Thymus (tissue), 11 donors: Measurements from ENCODE around the gene ITGAE. TPM values are rescaled to one million over a fixed set of nuclear protein-coding genes. Genes with fewer than 3 reads are reported as not detected.
A peak's percentile ranks its signal among the peaks of the same experiment; 100 is the strongest.
"Not testable (repeated sequence)": the region's sequence is repeated elsewhere in the genome, so short reads cannot be mapped to it uniquely, and the experiment has no call there.

ENCODE experiments used
- DNase-seq, 9 donors: peaks; one replicate each; pipeline ENCODE4 v3.0.0-alpha.2; 2013; ENCODE audit warnings: low spot score in 9 of 9, low read depth in 6 of 9, missing footprints in 1 of 9
- H3K27ac ChIP-seq, 2 donors: one replicate each; pipeline ENCODE4 v1.5.1; 2013; ENCODE audit warnings: control low read depth in 1 of 2, low read depth in 1 of 2, low read length in 1 of 2, mild to moderate bottlenecking in 1 of 2, moderate library complexity in 1 of 2
- H3K27me3 ChIP-seq, 2 donors: one replicate each; pipeline ENCODE4 v1.5.1; 2013; ENCODE audit warnings: low read length in 1 of 2; ENCODE audit not compliant: control insufficient read depth in 2 of 2, insufficient read depth in 1 of 2
- H3K36me3 ChIP-seq, 2 donors: one replicate each; pipeline ENCODE4 v1.5.1; 2013; ENCODE audit warnings: low read length in 1 of 2, mild to moderate bottlenecking in 1 of 2, moderate library complexity in 1 of 2; ENCODE audit not compliant: control insufficient read depth in 2 of 2, insufficient read depth in 2 of 2
- H3K4me1 ChIP-seq, 2 donors: one replicate each; pipeline ENCODE4 v1.5.1; 2013; ENCODE audit warnings: low read length in 2 of 2; ENCODE audit not compliant: control insufficient read depth in 2 of 2, insufficient read depth in 2 of 2
- H3K4me3 ChIP-seq, 2 donors: one replicate each; pipeline ENCODE4 v1.5.1; 2013; ENCODE audit warnings: low read length in 2 of 2, control low read depth in 1 of 2, mild to moderate bottlenecking in 1 of 2
- H3K9me3 ChIP-seq, 2 donors: one replicate each; pipeline ENCODE4 v1.5.1; 2013; ENCODE audit warnings: low read length in 1 of 2, mild to moderate bottlenecking in 1 of 2; ENCODE audit not compliant: control insufficient read depth in 2 of 2, insufficient read depth in 1 of 2
- WGBS: extraction: QIAGEN DNeasy Blood & Tissue Kit; methylation state at CpG from one replicate; pipeline ENCODE4 v1.1.7; 2013; 5-methylcytosine and 5-hydroxymethylcytosine counted together
- polyA plus RNA-seq: library from polyadenylated mRNA; stranded (reverse); fragments of 200-250 nt; gene quantifications from one replicate; pipeline ENCODE4 v1.2.3, GENCODE V29; 2013
- total RNA-seq: library from RNA; stranded (reverse); fragments of 120-200 nt; gene quantifications from one replicate; pipeline ENCODE4 v1.2.4, GENCODE V29; 2013
- donor health status: healthy.

The ITGAE gene
- total and polyA plus RNA-seq, 2 donors, result 129 to 170 TPM

DNA sequence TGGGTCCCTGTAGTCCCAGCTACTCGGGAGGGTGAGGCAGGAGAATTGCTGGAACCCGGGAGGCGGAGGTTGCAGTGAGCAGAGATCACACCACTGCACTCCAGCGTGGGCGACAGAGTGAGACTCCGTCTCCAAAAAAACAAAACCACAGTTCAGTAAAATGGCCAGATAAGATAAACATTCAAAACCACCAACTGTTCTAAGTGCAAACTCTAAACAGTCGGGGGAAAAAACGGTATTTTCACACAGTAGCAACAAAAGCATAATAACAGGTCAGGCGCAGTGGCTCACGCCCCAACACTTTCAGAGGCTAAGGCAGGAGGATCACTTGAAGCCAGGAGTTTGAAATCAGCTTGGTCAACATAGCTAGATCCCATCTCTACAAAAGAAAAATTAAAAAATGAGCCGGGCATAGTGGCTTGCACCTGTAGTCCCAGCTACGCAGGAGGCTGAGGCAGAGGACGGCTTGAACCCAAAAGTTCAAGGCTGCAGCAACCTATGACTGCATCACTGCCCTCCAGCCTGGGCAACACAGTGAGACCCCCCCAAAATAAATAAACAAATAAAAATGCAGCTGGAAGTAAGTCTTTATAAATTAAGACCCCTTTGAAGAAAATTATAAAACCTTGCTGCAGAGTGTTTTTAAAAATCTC is 88.1 kb downstream of the ITGAE start:
- H3K36me3 ChIP-seq, result peaks cover 35 to 51% of the 10 kb centered on the region in 2 donors
- DNase-seq, result peak in 1 of 9 donors; percentile 68
- peak overlapping the region; percentile 85 to 93 for H3K27ac ChIP-seq
- H3K27me3 ChIP-seq, result no peaks in the 10 kb centered on the region
- no peaks in the 10 kb centered on the region for H3K9me3 ChIP-seq
- H3K4me3 ChIP-seq, result no peak overlapping the region
- WGBS, result 31% methylated on average over 13 of the region's 13 CpGs
- peaks cover 16 to 53% of the 10 kb centered on the region in 2 donors for H3K4me1 ChIP-seq

- Histone ChIP-seq H3K4me1 (peaks cover 16 to 50% of the 10 kb centered on the region in 2 donors), H3K9me3 (no peaks in the 10 kb centered on the region), H3K36me3 (peaks cover 16 to 36% of the 10 kb centered on the region in 2 donors), H3K4me3 (no peak overlapping the region), H3K27me3 (no peaks in the 10 kb centered on the region), H3K27ac (peak overlapping the region; percentile 76 to 85)
- 18% methylated on average over 5 of the region's 5 CpGs for WGBS
- peak in 7 of 9 donors; percentile 65 to 92 (median 78) for DNase-seq
Observed at GRCh38 chr17:3710951-3711383, 90.0 kb downstream of the ITGAE start.

DNA sequence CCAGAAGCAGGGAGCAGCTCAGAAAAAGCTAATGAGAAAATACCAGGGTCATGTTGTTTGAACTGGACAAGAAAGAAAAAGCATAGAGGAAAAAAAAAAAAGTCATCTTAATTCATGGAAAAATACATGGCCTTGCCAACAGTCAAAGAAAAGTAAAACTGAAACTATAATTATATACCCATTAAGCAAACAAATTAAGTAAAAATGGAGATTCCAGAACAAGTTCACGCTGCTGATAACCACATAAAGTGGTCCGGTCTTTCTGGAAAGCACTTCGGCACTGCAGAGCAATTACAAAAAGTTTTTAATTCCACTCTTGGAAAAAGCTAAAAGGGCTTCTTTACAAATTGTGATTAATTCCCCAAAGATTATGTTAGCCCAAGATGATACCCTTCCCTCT is 92.6 kb downstream of the ITGAE start:
- Histone ChIP-seq H3K27ac (no peak overlapping the region), H3K9me3 (no peaks in the 10 kb centered on the region), H3K36me3 (peaks cover 4 to 36% of the 10 kb centered on the region in 2 donors), H3K4me1 (peaks cover 16 to 41% of the 10 kb centered on the region in 2 donors), H3K4me3 (no peak overlapping the region), H3K27me3 (no peaks in the 10 kb centered on the region)
- WGBS, result 90% methylated on average over 3 of the region's 3 CpGs
- no peak for DNase-seq

GRCh38 chr17:3705718-3705984 is 95.3 kb downstream of the ITGAE start:
- WGBS, result 94% methylated on average over 1 of the region's 1 CpG
- DNase-seq, H3K4me3 ChIP-seq, H3K27ac ChIP-seq, H3K9me3 ChIP-seq, H3K27me3 ChIP-seq: not testable (repeated sequence)
- Histone ChIP-seq H3K36me3 (peaks cover 7 to 43% of the 10 kb centered on the region in 2 donors), H3K4me1 (peaks cover 2 to 16% of the 10 kb centered on the region in 2 donors)

DNA sequence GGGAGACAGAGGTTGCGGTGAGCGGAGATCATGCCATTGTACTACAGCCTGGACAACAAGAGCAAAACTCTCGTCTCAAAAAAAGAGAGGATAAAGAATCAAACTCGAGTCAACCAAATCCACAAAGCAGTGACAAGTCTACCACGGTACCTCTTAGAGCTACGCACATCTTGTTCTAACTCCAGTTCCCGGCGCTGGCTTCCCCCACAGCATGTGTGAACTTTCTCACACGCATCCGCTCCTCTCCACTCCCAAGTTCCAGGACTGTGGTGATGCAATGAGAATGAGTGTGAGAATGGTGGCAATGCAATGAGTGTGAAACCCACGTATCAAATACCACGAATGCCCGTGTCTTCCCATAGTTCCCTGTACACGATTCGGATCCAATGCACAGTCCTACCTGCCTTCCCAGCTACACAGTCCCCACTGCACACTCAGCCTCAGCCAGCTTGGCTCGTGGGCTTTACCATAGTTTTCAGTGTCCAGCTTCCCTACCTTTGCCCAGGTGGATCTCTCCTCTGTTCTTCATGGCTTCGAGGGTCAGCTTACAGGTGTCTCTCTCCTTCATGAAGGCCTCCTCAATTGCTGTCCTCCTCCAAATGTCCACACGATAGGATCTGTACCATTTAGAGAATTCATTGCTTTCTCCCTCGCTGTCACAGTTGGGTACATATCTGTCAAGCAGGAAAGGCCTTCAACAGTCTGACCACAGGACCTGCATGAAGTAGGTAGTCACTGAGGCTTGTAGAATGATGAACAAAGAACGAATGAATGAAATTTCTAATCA is 95.9 kb downstream of the ITGAE start:
- DNase-seq, result no peak
- Histone ChIP-seq H3K4me3 (no peak overlapping the region), H3K9me3 (peaks cover 0 to 5% of the 10 kb centered on the region in 2 donors), H3K27ac (no peak overlapping the region), H3K4me1 (peaks cover 0 to 14% of the 10 kb centered on the region in 2 donors), H3K36me3 (peaks cover 7 to 43% of the 10 kb centered on the region in 2 donors), H3K27me3 (no peaks in the 10 kb centered on the region)
- WGBS, result 96% methylated on average over 20 of the region's 20 CpGs

DNA sequence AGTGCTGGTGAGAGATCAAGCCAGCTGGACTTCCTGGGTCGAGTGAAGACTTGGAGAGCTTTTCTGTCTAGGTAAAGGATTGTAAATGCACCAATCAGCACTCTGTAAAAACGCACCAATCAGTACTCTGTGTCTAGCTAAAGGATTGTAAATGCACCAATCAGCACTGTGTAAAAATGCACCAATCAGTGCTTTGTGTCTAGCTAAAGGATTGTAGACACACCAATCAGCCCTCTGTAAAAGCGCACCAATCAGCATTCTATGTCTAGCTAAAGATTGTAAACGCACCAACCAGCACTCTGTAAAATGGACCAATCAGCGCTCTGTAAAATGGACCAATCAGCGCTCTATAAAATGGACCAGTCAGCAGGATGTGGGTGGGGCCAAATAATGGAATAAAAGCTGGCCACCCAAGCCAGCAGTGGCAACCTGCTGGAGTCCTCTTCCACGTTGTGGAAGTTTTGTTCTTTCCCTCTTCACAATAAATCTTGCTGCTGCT is 98.9 kb downstream of the ITGAE start:
- H3K4me3 ChIP-seq, H3K27ac ChIP-seq, H3K27me3 ChIP-seq, H3K4me1 ChIP-seq, DNase-seq: not testable (repeated sequence)
- WGBS, result 97% methylated on average over 7 of the region's 7 CpGs
- Histone ChIP-seq H3K36me3 (peaks cover 7 to 36% of the 10 kb centered on the region in 2 donors), H3K9me3 (peaks cover 2 to 17% of the 10 kb centered on the region in 2 donors)

DNA sequence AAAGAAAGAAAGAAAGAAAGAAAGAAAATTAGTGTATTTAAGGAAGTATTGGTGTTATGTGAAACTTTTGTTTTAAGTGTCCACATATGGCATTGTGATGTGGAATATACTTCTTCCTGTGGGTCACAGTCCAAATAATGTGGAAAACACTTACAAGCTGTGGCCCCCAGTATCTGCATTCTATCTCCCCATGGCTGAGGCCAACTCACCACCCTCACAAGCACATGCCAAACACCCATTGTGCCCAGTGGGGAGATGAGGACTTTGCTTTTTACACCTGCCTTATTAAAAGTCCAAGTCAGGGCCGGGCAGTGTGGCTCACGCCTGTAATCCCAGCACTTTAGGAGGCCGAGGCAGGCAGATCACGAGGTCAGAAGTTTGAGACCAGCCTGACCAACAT is 101.0 kb downstream of the ITGAE start:
- DNase-seq, result no peak
- Histone ChIP-seq H3K27ac (no peak overlapping the region), H3K27me3 (peaks cover 0 to 10% of the 10 kb centered on the region in 2 donors), H3K9me3 (peaks cover 2 to 18% of the 10 kb centered on the region in 2 donors), H3K4me3 (no peak overlapping the region), H3K36me3 (peaks cover 7 to 27% of the 10 kb centered on the region in 2 donors), H3K4me1 (peaks cover 0 to 23% of the 10 kb centered on the region in 2 donors)
- WGBS, result 99% methylated on average over 4 of the region's 4 CpGs

DNA sequence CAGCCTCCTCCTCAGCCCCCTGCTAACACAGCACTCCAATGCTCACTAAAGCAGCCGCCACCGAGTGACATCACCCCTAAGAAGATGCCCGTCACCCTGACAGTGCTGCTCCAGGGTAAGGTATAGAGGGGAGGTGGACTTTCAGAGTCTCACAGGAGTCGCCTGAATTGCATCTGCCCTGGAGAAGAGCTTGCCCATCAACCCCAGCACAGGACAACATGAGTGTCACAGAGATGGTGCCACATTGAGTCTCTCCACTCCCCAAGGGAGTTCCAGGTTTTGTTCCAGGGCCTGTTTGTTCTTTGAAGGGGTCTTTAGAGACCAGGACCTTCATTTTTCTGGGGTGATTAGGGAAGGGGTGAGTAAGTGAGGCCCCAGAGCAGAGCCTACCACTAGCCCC is 102.8 kb downstream of the ITGAE start:
- WGBS, result 99% methylated on average over 4 of the region's 4 CpGs
- peaks cover 2 to 23% of the 10 kb centered on the region in 2 donors for H3K9me3 ChIP-seq
- peaks cover 0 to 40% of the 10 kb centered on the region in 2 donors for H3K4me1 ChIP-seq
- peaks cover 0 to 14% of the 10 kb centered on the region in 2 donors for H3K27me3 ChIP-seq
- H3K4me3 ChIP-seq, result no peak overlapping the region
- H3K27ac ChIP-seq, result no peak overlapping the region
- H3K36me3 ChIP-seq, result peaks cover 7 to 14% of the 10 kb centered on the region in 2 donors
- no peak for DNase-seq

DNA sequence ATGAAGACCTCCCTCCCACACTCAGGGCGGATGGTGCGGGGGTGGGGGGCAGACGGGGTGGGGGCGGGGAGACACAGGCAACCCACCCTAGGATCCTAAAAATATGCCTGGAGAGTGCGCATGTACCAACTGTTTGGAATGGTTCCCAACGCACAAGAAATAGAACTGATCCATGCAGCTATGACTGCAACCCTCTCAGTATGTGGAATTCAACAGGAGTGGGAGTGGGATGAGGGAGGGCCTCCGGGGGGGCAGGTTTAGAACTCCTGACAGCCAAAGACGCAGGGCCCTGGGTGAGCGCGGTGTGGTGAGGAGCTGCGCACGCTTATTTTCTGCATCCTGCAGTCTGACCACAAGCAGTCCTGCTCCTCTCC is 103.9 kb downstream of the ITGAE start:
- Histone ChIP-seq H3K27me3 (peaks cover 0 to 14% of the 10 kb centered on the region in 2 donors), H3K4me1 (peaks cover 0 to 46% of the 10 kb centered on the region in 2 donors), H3K4me3 (peak overlapping the region; percentile 71 to 91), H3K36me3 (peaks cover 0 to 4% of the 10 kb centered on the region in 2 donors), H3K9me3 (peaks cover 2 to 19% of the 10 kb centered on the region in 2 donors), H3K27ac (no peak overlapping the region)
- DNase-seq, result no peak
- WGBS, result 72% methylated on average over 12 of the region's 12 CpGs
